ENCODE measurements around the gene ZNF24.

Gene ZNF24

DNA sequence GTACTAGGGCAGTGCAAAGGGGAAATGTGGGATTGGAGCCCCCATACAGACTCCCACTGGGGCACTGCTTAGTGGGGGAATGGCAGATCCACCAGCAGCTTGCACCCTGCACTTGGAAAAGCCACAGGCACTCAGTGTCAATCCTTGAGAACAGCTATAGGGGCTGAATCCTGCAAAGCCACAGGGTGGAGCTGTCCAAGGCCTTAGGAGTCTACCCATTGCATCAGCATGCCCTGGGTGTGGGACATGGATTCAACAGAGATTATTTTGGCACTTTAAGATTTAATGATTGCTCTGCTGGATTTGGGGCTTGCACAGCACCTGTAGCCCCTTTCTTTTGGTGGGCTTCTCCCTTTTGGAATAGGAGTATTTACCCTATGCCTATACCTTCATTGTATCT lies 8.6 kb upstream of the ZNF24 start:
- no peak for DNase-seq

DNA sequence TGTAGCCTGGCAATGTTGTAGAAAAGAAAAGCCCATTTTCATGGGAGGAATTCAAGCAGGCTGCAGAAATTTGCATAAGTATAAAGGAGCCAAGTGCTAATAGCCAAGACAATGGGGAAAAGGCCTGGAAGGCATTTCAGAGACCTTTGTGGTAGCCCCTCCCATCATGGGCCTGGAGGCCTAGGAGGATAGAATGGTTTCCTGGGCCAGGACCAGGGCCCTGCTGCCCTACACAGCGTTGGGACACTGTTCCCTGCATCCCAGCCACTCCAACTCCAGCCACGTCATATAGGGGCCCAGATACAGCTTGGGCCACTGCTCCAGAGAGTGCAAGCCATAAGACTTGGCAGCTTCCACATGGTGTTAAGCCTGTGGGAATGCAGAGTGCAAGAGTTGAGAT lies 8.1 kb upstream of the ZNF24 start:
- DNase-seq: no peak

DNA sequence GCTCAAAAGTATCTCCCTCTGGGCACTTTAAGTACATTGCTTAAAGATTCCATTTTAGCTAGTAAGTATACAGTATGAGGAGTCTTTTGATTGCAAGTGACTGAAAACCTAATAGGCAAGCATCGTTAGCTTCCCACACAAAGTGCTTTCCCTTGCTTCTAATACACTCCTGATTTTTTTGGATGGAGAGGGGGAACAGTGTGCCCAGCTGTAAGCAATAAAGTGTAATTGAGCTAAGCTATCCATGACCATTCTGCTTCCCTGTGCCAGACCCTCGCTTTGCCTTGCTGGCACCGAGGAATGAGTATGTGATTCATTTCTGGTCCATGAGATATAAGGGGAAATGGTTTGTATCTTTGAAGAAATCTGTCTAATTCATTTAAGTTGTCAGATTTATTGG lies 3.8 kb upstream of the ZNF24 start:
- no peak for DNase-seq

DNA sequence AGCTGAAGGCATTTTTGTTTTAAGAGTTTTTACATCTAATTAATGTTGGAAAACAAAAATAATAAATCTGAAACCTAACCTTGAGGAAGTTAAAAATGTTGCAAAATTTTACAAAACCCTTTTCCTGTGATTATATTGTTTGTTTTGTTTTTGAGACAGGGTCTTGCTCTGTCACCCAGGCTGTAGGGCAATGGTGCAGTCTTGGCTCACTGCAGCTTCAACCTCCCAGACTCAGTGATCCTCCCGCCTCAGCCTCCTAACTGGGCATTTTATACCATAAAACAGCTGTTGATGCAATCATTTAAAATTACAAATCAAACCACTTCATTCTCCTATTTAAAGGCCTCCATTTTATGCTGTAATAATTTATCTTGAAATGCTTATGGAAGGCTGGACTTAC lies 1.7 kb upstream of the ZNF24 start:
- no peak for DNase-seq

DNA sequence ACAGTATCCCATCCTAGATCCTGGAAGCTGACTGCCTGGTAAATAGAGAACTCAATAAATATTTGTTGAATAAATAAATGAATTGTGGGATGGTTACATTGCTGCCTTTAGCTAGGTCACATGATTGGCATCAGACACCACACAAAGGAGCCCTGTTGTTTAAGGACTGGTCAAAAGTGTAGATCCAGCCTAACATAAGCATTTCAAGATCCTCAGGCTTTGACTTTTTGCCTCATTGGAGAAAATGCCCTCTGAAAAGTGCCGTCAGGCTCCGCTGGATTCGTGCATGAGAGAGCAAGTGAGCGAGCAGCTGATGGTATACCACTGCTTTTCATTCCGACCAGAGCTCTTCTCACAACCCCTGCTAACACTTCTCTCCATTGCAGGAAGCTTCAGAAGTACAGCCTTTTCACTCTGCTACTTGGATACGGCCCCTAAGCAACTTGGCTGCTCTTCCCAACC lies 1.3 kb upstream of the ZNF24 start:
- no peak for DNase-seq

DNA sequence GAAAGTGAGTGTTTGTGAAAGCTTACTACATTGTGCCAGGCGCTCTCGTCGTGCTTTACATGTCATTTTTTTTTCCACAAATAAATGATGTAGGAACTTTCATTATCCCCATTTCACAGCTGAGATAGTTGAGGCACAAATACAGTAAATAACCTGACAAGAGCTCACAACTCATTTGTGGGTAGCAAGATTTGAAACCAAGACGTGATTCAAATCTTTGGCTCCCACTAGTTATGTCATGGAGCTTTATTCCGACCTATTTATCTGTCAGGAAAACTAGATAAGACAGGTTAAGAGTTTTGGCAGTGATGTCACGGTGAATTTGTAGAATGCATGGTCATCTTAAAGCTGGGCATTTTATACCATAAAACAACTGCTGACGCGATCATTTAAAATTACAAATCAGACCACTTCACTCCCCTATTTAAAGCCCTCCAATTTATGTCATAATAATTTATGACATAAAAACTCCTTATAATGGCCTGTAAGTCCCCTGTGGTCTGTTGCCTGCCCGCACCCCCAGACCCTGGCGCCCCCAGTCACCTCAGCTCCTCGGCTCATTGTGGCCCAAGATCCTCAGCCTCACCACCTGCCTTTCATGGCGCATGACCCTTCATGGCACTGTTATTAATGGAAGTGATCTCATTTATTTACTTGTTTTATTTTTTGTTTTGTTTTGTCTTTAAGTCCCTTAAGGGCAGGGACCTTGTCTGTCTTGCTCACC lies 678 bp upstream of the ZNF24 start:
- DNase-seq: no peak

DNA sequence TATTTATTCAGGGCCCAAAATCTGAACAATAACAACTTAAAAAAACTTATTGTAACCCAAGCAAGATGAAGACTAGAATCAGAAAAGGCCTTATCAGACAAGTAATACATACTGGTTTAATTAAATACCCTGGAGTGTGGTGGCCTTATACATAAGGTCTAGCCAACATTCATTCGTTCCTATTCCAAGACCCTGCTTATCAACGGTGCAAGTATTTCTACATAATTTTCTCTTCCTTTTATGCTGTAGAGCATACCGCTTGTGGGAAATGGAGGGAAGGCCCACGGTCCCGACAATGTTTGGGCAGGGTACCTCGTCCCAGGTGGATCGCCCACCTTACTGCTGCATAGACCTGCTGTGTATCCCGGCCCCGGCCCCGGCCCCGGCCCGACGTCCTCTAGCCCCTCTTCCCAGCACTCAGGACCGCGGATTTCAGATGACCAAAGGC lies 708 bp downstream of the ZNF24 start:
- DNase-seq: no peak

DNA sequence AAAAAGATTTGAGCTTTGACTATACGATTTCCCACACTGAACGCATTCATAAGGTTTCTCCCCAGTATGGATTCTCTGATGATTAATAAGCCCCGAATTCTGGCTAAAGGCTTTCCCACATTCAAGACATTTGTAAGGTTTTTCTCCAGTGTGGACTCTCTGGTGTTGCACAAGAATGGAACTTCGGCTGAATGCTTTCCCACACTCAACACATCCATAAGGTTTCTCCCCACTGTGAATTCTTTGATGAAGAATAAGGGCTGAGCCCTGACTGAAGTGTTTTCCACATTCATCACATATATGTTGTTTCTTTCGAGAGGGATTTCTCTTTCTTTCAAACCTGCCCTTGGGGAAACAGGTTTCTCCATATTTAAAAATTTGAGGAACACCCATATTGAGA lies 6.9 kb downstream of the ZNF24 start:
- no peak for DNase-seq

DNA sequence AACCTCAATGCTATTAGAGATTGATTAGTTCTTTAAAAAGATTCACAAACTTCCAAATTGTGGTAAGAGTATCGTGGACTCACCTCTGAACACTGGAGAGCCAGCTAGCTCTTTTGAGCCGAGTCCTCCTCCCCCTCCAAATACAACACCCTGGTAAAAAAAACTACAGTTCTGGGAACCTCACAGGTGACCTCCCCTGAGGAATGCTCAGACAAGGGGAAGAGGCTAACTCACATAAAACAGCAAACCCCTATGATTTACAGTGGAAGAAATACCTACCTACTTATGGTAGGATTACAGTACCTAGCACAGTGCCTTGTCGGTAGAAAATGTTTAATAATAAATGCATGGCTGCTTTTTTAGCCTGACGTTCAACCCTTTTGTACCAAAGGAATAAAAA lies 8.4 kb downstream of the ZNF24 start:
- DNase-seq: no peak

DNA sequence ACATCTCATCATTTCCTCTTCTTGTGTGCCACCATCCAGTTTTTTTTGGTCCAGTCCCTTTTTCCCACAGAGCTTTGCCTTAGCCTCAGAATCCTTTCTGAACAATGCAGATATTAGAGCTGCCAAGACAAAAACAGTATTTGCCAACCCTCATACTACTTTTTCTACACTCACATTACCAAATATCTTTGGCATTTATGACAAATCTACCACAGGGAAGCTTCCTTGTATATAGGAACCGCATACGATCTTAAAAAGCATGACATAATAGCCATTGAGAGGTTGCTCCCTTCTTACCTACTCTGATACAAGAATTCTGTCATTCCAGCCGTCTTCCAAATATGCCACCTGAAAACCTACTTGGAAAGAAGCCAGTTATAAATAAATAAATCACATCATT lies 9.4 kb downstream of the ZNF24 start:
- no peak for DNase-seq

DNA sequence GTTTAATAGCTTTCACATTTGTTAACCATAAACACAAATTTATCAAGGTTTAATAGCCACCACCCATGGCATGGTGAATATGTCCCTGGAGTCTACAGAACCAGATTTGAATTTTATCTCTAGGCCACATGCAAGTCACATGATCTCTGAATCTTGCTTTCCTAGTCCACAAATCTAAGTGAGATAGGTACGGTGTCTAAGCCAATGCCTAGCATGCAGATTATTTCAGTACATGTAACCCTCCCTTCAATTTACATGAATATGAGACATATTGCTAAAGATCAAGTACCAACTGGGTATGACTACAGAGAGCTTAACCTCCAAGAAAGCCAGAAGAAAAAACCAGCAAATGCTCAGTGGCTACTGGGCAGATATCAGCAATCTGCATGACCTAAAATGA lies 10.0 kb downstream of the ZNF24 start:
- no peak for DNase-seq

DNA sequence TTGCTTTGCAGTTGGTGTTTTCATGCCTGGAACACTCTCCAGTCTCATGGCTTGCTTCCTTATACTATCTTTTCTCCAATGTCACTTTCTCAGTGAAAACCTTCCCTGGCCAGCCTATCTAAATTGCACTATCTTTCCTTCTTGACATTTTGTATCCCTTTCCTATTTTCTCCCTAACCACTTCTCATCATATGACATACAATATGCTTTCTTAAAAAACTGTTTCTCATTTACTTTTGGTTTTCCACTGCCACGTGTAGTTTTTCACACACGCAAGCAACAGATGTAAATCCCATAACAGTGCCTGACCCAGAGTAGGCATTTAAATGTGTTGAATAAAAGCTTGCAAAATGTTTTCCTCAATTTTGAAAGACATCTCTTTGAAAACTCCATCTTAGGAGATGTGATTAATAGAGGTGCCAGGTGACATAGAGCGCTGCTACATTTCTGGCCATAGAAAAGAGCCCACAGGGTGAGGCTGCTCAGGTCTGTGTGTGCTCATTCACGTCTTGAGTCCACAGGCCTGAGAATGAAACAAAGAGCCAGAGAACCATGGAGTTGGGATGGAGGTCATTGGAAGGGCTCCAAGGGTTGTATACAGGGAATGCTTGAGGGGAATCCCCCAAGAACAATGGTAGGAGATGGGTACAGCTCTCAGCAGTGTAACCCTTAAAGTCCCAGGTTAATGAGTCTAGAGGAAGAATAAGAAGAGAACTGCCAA lies 12.7 kb downstream of the ZNF24 start:
- DNase-seq: no peak

DNA sequence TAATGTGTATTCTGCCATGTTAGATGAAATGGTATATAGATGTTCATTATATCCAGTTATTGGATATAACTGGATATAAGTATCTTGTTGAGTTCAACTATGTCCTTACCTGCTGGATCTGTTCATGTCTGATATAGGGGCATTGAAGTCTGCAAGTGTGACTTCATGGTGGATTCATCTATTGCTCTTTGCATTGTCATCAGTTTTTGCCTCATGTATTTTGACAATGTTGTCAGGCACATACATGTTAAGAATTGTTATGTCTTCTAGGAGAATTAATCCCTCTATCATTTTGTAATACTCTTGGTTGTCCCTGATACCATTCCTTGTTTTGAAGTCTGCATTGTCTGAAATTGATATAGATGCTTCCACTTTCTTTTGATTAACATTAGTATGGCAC lies 15.4 kb downstream of the ZNF24 start:
- DNase-seq: no peak

DNA sequence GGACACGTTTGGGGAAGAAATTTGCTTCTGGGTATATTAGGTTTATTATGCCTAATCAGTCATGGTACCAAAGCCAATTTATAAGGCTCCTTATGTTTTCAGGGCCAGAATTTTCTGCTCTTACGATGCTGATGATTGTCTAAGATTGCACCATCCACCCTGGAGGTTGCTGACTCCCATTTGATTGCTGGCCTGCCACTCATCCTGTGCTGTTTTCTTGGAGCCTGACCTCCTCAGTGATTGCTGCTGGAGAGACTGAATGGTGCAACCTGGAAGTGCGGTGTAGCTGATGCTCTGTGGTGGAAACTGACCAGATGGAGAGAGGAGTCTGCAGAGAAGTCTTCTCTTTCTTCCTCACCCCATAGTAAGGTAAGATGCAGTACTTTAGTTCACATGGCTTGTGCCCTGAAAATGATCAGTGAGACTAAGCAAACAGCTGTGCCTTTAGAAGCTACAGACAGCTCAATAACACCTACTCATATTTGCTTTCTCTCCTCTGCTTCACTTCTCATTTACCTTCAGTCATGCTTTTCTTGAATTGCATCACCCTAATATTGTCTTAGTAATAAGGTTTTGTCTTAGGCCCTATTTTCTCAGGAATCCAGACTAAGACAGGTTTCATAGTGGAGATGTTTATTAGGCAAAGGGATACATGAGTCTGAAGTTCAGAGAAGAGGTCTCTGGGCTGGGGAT lies 17.4 kb downstream of the ZNF24 start:
- DNase-seq: no peak

DNA sequence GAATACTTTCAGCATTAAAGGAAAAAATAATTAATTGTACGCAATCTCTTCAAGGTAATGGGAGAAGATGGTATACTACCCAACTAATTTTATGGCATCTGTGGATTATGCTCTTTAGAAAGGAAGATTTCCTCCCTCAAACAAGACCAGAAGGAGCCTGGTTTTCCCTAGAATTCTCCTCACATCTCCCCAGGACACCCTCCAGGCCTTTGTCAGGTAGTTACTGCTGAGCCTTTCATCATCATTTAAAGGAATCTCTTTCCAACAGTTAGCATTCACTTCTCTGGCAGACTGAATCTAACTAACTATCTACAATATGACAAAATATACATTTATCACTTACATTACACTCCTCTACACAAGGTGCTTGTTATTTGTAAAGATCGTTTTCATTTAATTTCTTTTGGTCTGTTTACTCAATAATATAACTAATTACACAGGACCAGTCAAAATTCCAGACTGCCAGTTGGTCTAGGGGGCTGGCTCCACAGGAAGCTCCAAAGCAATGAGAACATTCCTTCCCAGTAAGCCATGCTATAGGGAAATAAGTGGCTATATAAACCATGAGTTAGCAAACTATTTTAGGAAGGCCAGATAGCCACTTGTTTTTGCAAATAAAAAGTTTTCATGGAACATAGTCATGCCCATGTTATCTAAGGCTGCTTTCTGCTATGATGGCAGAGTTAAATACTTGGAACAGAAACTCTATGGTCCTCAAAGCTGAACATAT lies 19.1 kb downstream of the ZNF24 start:
- DNase-seq: no peak

DNA sequence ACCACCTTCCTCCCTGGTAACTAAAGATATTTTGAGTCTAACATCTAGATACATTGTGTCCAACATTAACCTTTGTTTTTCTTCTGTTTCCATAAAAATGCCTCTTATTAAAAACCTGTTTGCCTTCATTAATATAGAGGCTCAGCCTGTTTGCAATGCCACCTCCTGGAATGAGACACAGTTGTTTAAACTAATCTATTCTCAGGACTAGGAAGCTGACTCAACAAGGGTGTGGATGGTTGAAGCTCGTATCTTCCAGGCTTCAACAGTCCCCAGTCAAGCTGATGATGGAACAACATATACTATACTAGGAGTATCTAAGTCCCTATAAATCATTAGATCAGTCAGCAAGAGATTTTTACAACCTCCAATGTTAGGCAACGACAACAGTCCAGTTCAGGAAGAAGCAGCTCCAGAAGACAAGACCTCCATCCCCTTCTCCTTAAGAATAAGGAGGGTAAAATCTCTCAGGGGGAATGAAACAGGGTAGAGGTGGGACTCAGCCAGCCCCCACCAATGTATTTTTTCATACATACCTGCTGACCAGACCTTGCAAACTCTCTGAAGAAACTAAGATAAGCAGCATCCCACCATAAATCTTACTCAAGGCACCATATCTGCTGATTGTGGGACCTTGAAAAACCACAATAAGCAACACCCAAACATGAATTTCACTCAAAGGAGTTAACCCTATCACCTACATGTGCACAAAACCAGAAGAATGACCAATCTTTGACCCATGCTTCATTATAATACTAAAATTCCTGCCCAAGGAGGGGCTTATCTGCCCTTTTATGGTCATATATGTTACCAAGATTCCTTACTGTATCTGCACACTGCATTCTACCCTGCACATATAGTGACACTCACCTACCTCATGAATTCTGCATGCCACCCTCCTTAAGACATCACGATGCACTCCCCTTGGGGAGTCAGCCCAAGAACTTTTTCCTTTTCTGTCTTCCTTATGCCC lies 21.4 kb downstream of the ZNF24 start:
- no peak for DNase-seq

DNA sequence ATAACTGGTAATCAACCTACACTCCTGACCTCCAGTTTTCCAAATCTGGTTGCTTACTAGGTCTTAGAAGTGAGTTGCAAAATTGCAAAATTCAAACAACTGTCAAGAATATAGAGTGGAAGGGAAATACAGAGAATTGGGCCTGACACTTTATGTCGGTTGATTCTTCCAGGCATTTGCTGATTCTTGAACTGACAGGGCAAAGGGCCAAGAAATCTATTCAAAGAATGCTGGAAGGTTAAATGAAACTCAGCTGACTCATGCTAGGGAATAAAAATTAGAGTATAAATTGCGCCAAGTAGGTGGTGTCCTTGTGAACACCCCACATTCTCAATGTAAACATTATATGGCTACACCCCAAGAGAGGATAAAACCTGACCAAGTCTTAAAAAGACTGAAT lies 32.7 kb downstream of the ZNF24 start:
- no peak for DNase-seq

DNA sequence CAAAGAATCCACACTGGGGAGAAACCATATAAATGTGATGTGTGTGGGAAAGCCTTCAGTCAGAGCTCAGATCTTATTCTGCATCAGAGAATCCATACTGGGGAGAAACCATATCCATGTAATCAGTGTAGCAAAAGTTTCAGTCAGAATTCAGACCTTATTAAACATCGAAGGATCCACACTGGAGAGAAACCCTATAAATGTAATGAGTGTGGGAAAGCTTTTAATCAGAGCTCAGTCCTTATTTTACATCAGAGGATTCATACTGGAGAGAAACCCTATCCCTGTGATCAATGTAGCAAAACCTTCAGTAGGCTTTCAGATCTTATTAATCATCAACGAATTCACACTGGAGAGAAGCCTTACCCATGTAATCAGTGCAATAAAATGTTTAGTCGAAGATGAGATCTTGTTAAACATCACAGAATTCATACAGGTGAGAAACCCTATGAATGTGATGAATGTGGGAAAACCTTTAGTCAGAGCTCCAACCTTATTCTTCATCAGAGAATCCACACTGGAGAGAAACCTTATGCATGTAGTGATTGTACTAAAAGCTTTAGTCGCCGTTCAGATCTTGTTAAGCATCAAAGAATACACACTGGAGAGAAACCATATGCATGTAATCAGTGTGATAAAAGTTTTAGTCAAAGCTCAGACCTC lies 37.5 kb downstream of the ZNF24 start:
- DNase-seq: no peak

DNA sequence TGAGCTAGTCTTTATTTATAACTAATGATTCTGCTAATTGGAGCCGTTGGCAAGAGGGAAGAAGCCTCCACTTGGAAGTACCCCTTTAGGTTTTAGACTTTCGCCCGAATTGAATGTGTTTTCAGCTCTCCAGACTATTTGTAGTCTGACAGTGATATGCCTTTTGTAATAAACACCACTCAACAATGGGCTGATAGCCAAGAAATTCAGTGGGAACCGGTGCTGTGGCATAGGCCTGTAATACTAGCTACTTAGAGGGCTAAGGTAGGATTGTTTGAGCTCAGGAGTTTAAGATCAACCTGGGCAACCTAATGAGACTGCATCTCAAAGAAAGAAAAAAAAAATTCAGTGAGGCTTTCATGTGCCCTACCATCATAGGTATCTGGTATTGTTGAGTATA lies 40.6 kb downstream of the ZNF24 start:
- no peak for DNase-seq

DNA sequence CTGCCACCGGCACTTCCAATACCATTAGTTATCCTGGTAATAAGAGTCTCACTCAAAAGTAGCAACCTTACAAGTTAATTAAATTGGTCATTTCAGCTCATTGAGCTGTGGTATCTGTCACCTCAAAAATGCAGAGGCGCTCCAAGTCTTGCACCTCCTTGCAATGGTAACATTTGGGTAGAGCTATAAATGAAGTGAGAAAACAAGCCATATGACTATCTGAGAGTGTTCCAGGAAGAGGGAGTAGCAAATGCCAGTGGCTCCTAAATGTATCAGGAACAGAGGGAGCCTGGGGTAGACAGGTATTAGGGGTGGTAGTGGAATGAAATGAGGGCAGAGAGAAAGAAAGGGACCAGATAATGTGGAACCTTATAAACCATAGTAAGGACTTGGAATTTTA lies 48.2 kb downstream of the ZNF24 start:
- DNase-seq: no peak

DNA sequence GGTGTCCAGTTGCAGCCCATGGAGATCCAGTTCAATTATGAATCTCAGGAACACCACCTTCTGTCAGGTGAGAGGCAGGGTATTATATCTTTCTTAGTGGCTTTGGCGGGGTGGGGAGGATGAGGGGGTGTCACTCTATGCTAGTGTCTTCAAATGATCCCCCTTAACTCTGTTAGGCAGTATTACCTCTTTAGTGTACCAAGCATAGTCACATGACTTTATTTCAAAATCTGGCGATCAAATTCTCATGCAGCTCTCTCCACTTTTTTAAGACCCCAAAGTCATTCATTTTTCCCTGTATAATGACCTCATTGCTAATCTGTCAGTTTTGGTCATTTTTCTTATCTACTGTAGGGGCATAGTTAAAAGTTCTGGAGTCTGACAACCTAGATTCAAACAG lies 53.1 kb downstream of the ZNF24 start:
- DNase-seq: no peak
